Neural cell (in vitro differentiated cells): ENCODE results near the gene IRX4.

Source experiments
- CTCF ChIP-seq: fragments of 450-650 bp; IDR thresholded peaks from 2 replicates; pipeline ENCODE4 v1.5.1; 2014; ENCODE audit warnings: antibody characterized with exemption, mild to moderate bottlenecking, moderate library complexity; ENCODE audit not compliant: poor library complexity, severe bottlenecking
- POLR2AphosphoS5 ChIP-seq: IDR thresholded peaks from 2 replicates; pipeline ENCODE4 v1.6.1; 2012
- RAD21 ChIP-seq: fragments of 450-650 bp; conservative IDR thresholded peaks from 2 replicates; pipeline ENCODE4 v1.6.1; 2014; ENCODE audit warnings: antibody characterized with exemption, mild to moderate bottlenecking, moderate library complexity
- SMC3 ChIP-seq: fragments of 450-650 bp; conservative IDR thresholded peaks from 2 replicates; pipeline ENCODE4 v1.6.1; 2014; ENCODE audit warnings: antibody characterized with exemption, mild to moderate bottlenecking, moderate library complexity; ENCODE audit not compliant: poor library complexity

DNA sequence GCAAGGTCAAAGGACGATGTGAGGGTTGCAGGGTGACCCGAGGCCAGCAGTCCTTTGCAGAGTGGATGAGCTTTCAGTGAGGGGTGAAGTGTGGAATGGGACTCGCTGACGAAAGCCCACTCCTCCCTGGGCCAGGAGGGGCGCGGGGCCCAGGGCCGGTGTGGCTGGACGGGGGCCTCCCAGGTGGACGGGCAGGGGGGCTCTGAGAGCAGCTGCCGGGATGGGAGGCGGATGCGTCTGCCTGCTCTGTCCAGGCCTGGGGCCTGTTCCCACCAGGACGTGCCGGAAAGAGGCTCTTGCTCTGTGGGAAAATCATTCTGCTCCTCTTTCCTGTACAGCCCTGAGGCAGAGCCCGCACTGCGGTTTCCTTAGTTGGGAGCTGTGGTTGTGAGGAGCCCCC lies 24.3 kb downstream of the IRX4 start:
- TF ChIP-seq CTCF (no peak), SMC3 (no peak), POLR2AphosphoS5 (no peak), RAD21 (no peak)
